OCI-LY1 (cell line): ENCODE measurements around the gene BIN2.

Source experiments
- EZH2 ChIP-seq: fragments of 200-600 bp; sonication (generic), shearing (Covaris generic); IDR thresholded peaks from 2 replicates; pipeline ENCODE4 v1.8.0; 2017; ENCODE audit warnings: borderline replicate concordance, mixed run types, mild to moderate bottlenecking, antibody characterized with exemption, low read length, moderate library complexity, mixed read lengths
- TF ChIP-seq, protein P1 (sequence below): fragments of 200-600 bp; sonication (generic), shearing (Covaris generic); IDR thresholded peaks from 2 replicates; pipeline ENCODE4 v1.5.1; 2017; ENCODE audit warnings: mild to moderate bottlenecking, antibody characterized with exemption, low read length, moderate library complexity, mixed read lengths

DNA sequence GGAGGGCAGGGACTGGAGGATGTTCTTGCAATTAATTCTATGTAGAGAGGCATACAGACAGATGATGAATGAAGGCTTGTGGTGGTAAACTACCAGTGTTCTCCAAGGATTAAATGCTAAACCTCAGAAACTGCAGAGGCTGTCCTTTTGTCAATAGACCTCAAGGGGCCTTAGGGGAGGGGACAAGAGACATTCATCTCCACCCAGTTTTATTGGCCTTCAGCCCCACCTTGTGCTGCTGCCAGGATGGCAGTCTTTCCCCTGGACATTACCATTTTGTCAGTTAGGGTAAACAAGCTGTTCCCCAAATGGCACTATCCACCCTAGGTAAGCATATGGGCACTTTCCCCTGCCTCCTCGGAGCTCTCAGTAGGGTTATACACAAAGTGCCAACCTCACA is 48.9 kb downstream of the BIN2 start:
- TF ChIP-seq, protein P1, sequence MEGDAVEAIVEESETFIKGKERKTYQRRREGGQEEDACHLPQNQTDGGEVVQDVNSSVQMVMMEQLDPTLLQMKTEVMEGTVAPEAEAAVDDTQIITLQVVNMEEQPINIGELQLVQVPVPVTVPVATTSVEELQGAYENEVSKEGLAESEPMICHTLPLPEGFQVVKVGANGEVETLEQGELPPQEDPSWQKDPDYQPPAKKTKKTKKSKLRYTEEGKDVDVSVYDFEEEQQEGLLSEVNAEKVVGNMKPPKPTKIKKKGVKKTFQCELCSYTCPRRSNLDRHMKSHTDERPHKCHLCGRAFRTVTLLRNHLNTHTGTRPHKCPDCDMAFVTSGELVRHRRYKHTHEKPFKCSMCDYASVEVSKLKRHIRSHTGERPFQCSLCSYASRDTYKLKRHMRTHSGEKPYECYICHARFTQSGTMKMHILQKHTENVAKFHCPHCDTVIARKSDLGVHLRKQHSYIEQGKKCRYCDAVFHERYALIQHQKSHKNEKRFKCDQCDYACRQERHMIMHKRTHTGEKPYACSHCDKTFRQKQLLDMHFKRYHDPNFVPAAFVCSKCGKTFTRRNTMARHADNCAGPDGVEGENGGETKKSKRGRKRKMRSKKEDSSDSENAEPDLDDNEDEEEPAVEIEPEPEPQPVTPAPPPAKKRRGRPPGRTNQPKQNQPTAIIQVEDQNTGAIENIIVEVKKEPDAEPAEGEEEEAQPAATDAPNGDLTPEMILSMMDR, result no peak
- no peak for TF ChIP-seq EZH2
